ENCODE data around the gene DAB1.
A peak's percentile ranks its signal among the peaks of the same experiment; 100 is the strongest.

Gene DAB1

GRCh38 chr1:57079454-57080157, 344.3 kb downstream of the DAB1 start:
- Mint-ChIP-seq H3K27ac (no peak overlapping the region), H3K4me1 (ENCODE audit: low read depth in 2 of 2) (no peaks in the 10 kb centered on the region), H3K9me3 (no peaks in the 10 kb centered on the region), H3K27me3 (no peaks in the 10 kb centered on the region), H3K36me3 (ENCODE audit: insufficient read depth) (no peaks in the 10 kb centered on the region), H3K4me3 (no peak overlapping the region)
- ATAC-seq (replicated peaks) (no peak), DNase-seq (no peak)

- Mint-ChIP-seq H3K27ac (no peak overlapping the region), H3K36me3 (ENCODE audit: insufficient read depth) (no peaks in the 10 kb centered on the region), H3K27me3 (no peaks in the 10 kb centered on the region), H3K9me3 (no peaks in the 10 kb centered on the region), H3K4me3 (no peak overlapping the region), H3K4me1 (ENCODE audit: low read depth in 2 of 2) (no peaks in the 10 kb centered on the region)
- DNase-seq = no peak
- no peak for ATAC-seq (replicated peaks)
Observed at GRCh38 chr1:57072401-57073110, 351.3 kb downstream of the DAB1 start.

GRCh38 chr1:57067863-57068262, 356.0 kb downstream of the DAB1 start:
- Mint-ChIP-seq H3K27me3 (no peaks in the 10 kb centered on the region), H3K9me3 (peaks cover 0 to 2% of the 10 kb centered on the region in 2 donors), H3K4me1 (ENCODE audit: low read depth in 2 of 2) (no peaks in the 10 kb centered on the region), H3K4me3 (no peak overlapping the region), H3K27ac (no peak overlapping the region), H3K36me3 (ENCODE audit: insufficient read depth) (no peaks in the 10 kb centered on the region)
- ATAC-seq (replicated peaks) (no peak), DNase-seq (no peak)

GRCh38 chr1:57066980-57067610, 356.8 kb downstream of the DAB1 start:
- H3K27ac Mint-ChIP-seq = no peak overlapping the region
- no peaks in the 10 kb centered on the region for H3K36me3 Mint-ChIP-seq (ENCODE audit: insufficient read depth)
- peaks cover 0 to 2% of the 10 kb centered on the region in 2 donors for H3K9me3 Mint-ChIP-seq
- ATAC-seq (replicated peaks) (no peak), DNase-seq (no peak)
- H3K4me3 Mint-ChIP-seq = no peak overlapping the region
- H3K4me1 Mint-ChIP-seq (ENCODE audit: low read depth in 2 of 2) = no peaks in the 10 kb centered on the region
- no peaks in the 10 kb centered on the region for H3K27me3 Mint-ChIP-seq

- no peak overlapping the region for H3K4me3 Mint-ChIP-seq
- no peak overlapping the region for H3K27ac Mint-ChIP-seq
- no peaks in the 10 kb centered on the region for H3K4me1 Mint-ChIP-seq (ENCODE audit: low read depth in 2 of 2)
- no peaks in the 10 kb centered on the region for H3K36me3 Mint-ChIP-seq (ENCODE audit: insufficient read depth)
- ATAC-seq (replicated peaks) (no peak), DNase-seq (no peak)
- peaks cover 0 to 4% of the 10 kb centered on the region in 2 donors for H3K9me3 Mint-ChIP-seq
- H3K27me3 Mint-ChIP-seq = no peaks in the 10 kb centered on the region
Observed at GRCh38 chr1:57065442-57065841, 358.4 kb downstream of the DAB1 start.

GRCh38 chr1:57064379-57065140, 359.3 kb downstream of the DAB1 start:
- DNase-seq = no peak
- no peak for ATAC-seq (replicated peaks)
- peaks cover 0 to 5% of the 10 kb centered on the region in 2 donors for H3K9me3 Mint-ChIP-seq
- H3K27ac Mint-ChIP-seq = no peak overlapping the region
- H3K4me3 Mint-ChIP-seq = no peak overlapping the region
- no peaks in the 10 kb centered on the region for H3K4me1 Mint-ChIP-seq (ENCODE audit: low read depth in 2 of 2)
- H3K36me3 Mint-ChIP-seq (ENCODE audit: insufficient read depth) = no peaks in the 10 kb centered on the region
- no peaks in the 10 kb centered on the region for H3K27me3 Mint-ChIP-seq

- DNase-seq (no peak), ATAC-seq (replicated peaks) (no peak)
- Mint-ChIP-seq H3K4me3 (no peak overlapping the region), H3K27ac (no peak overlapping the region), H3K4me1 (ENCODE audit: low read depth in 2 of 2) (peaks cover 4% of the 10 kb centered on the region in 2 donors), H3K27me3 (no peaks in the 10 kb centered on the region), H3K9me3 (peaks cover 0 to 5% of the 10 kb centered on the region in 2 donors), H3K36me3 (ENCODE audit: insufficient read depth) (no peaks in the 10 kb centered on the region)
Observed at GRCh38 chr1:57063406-57064125, 360.3 kb downstream of the DAB1 start.

- ATAC-seq (replicated peaks) (no peak), DNase-seq (no peak)
- Mint-ChIP-seq H3K27ac (no peak overlapping the region), H3K27me3 (no peaks in the 10 kb centered on the region), H3K4me3 (no peak overlapping the region), H3K9me3 (peaks cover 0 to 5% of the 10 kb centered on the region in 2 donors), H3K4me1 (ENCODE audit: low read depth in 2 of 2) (peaks cover 4% of the 10 kb centered on the region in 2 donors), H3K36me3 (ENCODE audit: insufficient read depth) (no peaks in the 10 kb centered on the region)
Observed at GRCh38 chr1:57061369-57061768, 362.5 kb downstream of the DAB1 start.

- Mint-ChIP-seq H3K36me3 (ENCODE audit: insufficient read depth) (no peaks in the 10 kb centered on the region), H3K4me1 (ENCODE audit: low read depth in 2 of 2) (peaks cover 4% of the 10 kb centered on the region in 2 donors), H3K9me3 (peaks cover 0 to 5% of the 10 kb centered on the region in 2 donors), H3K27me3 (no peaks in the 10 kb centered on the region), H3K4me3 (no peak overlapping the region), H3K27ac (no peak overlapping the region)
- ATAC-seq (replicated peaks) (no peak), DNase-seq (no peak)
Observed at GRCh38 chr1:57060451-57060850, 363.4 kb downstream of the DAB1 start.

- Mint-ChIP-seq H3K27ac (peak overlapping the region in 1 of 2 donors; percentile 33), H3K36me3 (ENCODE audit: insufficient read depth) (no peaks in the 10 kb centered on the region), H3K4me1 (ENCODE audit: low read depth in 2 of 2) (peaks cover 4% of the 10 kb centered on the region in 2 donors), H3K4me3 (no peak overlapping the region), H3K27me3 (no peaks in the 10 kb centered on the region), H3K9me3 (peaks cover 0 to 3% of the 10 kb centered on the region in 2 donors)
- DNase-seq (no peak), ATAC-seq (replicated peaks) (no peak)
Observed at GRCh38 chr1:57058652-57059501, 365.0 kb downstream of the DAB1 start.

- ATAC-seq (replicated peaks) (no peak), DNase-seq (no peak)
- no peak overlapping the region for H3K27ac Mint-ChIP-seq
- peaks cover 6 to 23% of the 10 kb centered on the region in 2 donors for H3K27me3 Mint-ChIP-seq
- H3K9me3 Mint-ChIP-seq = peaks cover 0 to 1% of the 10 kb centered on the region in 2 donors
- H3K4me1 Mint-ChIP-seq (ENCODE audit: low read depth in 2 of 2) = no peaks in the 10 kb centered on the region
- no peak overlapping the region for H3K4me3 Mint-ChIP-seq
- H3K36me3 Mint-ChIP-seq (ENCODE audit: insufficient read depth) = no peaks in the 10 kb centered on the region
Observed at GRCh38 chr1:57048856-57049255, 375.0 kb downstream of the DAB1 start.

GRCh38 chr1:57046462-57046861, 377.4 kb downstream of the DAB1 start:
- DNase-seq (no peak), ATAC-seq (replicated peaks) (no peak)
- Mint-ChIP-seq H3K27me3 (peaks cover 6 to 19% of the 10 kb centered on the region in 2 donors), H3K4me3 (no peak overlapping the region), H3K36me3 (ENCODE audit: insufficient read depth) (no peaks in the 10 kb centered on the region), H3K4me1 (ENCODE audit: low read depth in 2 of 2) (no peaks in the 10 kb centered on the region), H3K9me3 (peaks cover 0 to 2% of the 10 kb centered on the region in 2 donors), H3K27ac (no peak overlapping the region)

Data from effector memory CD8-positive, alpha-beta T cell (primary cell).